ENCODE measurements around the gene ACVRL1.
"Not testable (repeated sequence)": the region's sequence is repeated elsewhere in the genome, so short reads cannot be mapped to it uniquely, and the experiment has no call there.

Gene ACVRL1

GRCh38 chr12:51874000-51874399, 33.3 kb upstream of the ACVRL1 start:
- no peak for DNase-seq (ENCODE audit: low read depth)

DNA sequence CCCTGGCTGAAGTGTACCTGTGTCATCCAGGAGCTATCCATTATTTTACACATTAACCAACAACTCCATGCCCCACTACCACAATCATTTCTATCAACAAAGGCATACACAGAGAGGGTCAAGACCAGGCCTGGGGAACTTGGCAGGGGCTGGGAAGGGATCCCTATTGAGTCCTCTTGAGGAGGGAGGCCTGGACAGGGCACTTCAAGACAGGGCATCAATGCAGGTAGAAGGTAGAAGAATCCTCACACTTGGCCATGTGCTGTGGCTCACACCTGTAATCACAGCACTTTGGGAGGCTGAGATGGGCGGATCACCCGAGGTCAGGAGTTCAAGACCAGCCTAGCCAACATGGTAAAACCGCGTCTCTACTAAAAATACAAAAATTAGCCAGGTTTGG, 32.8 kb upstream of the ACVRL1 start:
- no peak for DNase-seq (ENCODE audit: low read depth)

- no peak for DNase-seq (ENCODE audit: low read depth)
Observed at GRCh38 chr12:51879102-51879501, 28.2 kb upstream of the ACVRL1 start.

DNA sequence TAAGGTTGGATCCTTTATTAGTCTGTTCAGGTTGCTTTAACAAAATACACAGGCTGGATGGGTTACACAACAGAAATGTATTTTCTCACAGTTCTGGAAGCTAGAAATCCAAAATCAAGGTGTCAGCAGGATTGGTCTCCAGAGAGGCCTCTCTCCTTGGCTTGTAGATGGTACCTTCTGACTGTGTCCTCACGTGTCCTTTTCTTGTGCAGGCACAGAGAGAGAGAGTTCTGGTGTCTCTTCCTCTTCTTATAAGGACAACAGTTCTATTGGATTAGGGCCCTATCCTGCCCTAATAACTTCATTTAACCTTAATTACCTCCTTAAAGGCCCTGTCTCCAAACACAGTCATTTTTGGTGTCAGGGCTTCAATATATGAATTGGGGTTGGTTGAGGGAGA, 24.0 kb upstream of the ACVRL1 start:
- no peak for DNase-seq (ENCODE audit: low read depth)

GRCh38 chr12:51883998-51884675, 23.2 kb upstream of the ACVRL1 start:
- DNase-seq (ENCODE audit: low read depth) = no peak

- no peak for DNase-seq (ENCODE audit: low read depth)
Observed at GRCh38 chr12:51884676-51885229, 22.6 kb upstream of the ACVRL1 start.

- not testable (repeated sequence) for DNase-seq (ENCODE audit: low read depth)
Observed at GRCh38 chr12:51885294-51886020, 21.8 kb upstream of the ACVRL1 start.

DNA sequence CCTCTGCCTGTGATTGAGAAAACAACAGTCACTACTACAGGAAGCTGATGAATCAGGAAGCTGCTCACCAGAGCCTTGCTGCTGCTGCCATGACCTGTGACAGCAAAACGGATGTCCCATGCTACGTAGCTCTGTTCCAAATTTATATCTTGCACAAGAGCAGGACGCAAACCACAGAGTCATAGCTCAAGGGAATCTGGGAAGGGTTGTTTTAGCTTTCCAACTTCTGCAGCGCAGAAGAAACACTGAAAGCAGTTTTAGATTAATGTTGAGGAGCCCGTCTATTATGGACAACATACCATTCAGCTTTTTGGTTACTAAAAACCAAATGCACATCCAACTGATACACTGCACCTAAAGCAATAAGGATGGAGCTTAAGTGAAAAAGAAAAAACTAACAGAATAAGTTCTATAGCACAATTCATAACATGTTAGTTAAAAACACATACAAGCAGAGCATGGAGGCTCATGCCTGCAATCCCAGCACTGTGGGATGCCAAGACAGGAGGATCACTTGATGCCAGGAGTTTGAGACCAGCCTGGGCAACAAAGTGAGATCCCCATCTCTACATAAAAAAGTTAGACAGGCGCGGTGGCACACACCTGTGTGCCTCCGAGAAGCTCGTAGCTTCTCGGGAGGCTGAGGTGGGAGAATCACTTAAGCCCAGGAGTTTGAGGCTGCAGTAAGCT, 21.1 kb upstream of the ACVRL1 start:
- peak; percentile 86 for DNase-seq (ENCODE audit: low read depth)

- no peak for DNase-seq (ENCODE audit: low read depth)
Observed at GRCh38 chr12:51887476-51888315, 19.6 kb upstream of the ACVRL1 start, which contains the start of gene ANKRD33. Gene ANKRD33 (plus strand): TSS chr12:51888103. CDS start chr12:51888187, 84 bp downstream.

- no peak for DNase-seq (ENCODE audit: low read depth)
Observed at GRCh38 chr12:51888316-51889215, 18.7 kb upstream of the ACVRL1 start.

DNA sequence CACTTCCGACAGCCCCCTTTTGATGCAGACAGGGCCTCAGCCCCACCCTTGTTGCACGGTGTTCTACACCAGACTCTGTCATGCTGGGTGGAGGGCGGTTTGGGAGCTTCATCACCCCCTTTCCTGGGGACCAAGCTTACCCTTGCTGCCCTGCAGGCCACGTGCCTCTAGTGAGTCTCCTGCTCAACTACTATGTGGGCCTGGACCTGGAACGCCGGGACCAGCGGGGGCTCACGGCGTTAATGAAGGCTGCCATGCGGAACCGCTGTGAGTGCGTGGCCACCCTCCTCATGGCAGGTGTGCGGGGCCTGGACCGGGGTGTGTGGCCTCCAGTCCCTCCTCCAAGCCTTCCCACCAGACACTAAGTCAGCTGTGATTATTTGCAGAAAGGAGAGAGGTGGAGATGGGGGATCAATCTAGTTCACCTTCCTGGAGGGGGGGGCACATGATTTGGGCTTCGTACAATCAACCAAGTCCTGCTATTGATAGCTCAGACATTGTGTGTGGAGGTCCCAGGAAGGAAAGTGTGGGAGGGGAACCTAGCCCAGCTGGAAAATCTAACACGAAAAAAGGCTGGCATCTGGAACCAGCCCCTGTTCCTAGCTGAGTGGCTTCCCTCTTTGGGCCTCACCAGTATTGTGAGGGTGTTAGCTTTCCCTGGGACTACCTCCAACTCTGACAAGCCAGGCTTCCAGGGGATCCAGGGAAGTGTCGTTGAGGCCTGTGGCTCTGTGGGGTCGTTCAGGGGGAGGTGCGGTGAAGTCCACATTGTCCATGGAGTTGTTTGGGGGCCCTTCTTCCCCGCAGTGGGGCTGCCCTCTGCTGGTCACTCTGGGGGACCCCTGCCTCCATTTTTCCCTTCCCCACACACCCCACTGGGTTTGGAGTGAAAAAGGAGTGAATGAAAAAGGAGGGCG, 17.8 kb upstream of the ACVRL1 start:
- DNase-seq (ENCODE audit: low read depth) = no peak

DNA sequence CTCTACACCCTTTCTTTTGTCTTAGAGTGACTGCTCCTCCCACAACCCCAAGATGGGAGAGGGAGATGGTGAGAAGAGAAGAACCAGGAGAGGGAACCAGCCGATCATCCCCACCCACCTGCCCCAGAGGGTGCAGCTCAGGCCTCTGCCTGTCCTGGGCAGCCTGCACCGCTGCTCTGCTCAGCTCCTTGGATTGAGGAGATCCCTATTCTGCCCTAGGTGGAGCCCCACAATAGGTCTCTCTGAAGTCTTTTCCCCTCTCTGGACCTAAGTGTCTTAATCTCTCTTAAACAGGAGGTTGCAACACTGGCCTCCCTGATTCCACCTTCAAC, 17.2 kb upstream of the ACVRL1 start:
- no peak for DNase-seq (ENCODE audit: low read depth)

DNA sequence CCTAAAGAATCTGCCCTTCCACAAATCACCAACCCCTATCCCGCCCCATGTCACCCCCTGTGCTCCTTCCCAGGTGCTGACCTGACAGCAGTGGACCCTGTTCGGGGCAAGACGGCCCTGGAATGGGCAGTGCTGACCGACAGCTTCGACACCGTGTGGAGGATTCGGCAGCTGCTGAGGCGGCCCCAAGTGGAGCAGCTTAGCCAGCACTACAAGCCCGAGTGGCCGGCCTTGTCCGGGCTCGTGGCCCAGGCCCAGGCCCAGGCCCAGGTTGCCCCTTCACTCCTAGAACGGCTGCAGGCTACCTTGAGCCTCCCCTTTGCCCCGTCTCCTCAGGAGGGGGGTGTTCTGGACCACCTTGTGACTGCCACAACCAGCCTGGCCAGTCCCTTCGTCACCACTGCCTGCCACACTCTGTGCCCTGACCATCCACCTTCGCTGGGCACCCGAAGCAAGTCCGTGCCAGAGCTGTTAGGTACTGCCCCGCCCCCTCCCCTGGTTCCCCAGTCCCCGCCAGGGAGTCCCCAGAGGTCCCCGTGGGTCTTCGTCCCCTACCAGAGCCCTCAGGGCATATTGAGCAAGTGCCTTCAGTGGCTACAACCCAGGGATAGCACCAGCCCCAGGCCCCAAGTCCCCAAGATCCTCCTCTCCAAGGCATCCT, 16.7 kb upstream of the ACVRL1 start:
- DNase-seq (ENCODE audit: low read depth) = no peak

GRCh38 chr12:51891843-51892242, 15.5 kb upstream of the ACVRL1 start:
- no peak for DNase-seq (ENCODE audit: low read depth)

GRCh38 chr12:51893786-51894185, 13.5 kb upstream of the ACVRL1 start:
- DNase-seq (ENCODE audit: low read depth) = no peak

- DNase-seq (ENCODE audit: low read depth) = no peak
Observed at GRCh38 chr12:51895378-51896135, 11.7 kb upstream of the ACVRL1 start.

DNA sequence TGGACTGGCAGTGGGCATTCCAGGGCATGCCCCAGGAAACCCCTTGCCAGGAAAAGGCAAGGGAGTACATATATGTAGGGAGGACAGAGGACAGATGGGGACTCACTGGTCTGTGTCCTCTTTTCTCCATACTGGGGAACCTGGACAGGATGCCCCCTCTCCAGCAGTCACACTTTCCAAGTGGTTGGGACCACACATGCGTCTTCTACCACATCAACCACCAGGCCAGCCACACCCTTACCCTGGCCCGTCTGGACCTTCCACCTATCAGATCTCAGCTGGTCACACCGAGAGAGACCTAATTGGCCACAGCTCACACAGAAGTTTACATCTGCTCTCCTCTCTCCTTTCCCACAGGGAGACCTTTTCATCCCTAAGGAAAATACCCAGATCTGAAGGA, 11.1 kb upstream of the ACVRL1 start:
- no peak for DNase-seq (ENCODE audit: low read depth)

- DNase-seq (ENCODE audit: low read depth) = no peak
Observed at GRCh38 chr12:51897181-51897580, 10.1 kb upstream of the ACVRL1 start.

- no peak for DNase-seq (ENCODE audit: low read depth)
Observed at GRCh38 chr12:51898506-51898905, 8.8 kb upstream of the ACVRL1 start.
